Lung (tissue), 12 donors: ENCODE results near the gene SNHG17. TPM values are rescaled to one million over a fixed set of nuclear protein-coding genes. Genes with fewer than 3 reads are reported as not detected.
"Not testable (repeated sequence)": the region's sequence is repeated elsewhere in the genome, so short reads cannot be mapped to it uniquely, and the experiment has no call there.

ENCODE experiments used
- ATAC-seq: fragments of 200-7000 bp; cut with Tn5 transposase; one replicate; pipeline ENCODE4 v1.9.1; 2020; ENCODE audit warnings: moderate number of reproducible peaks; ENCODE audit not compliant: insufficient read depth, low FRiP score
- DNase-seq, 3 donors: peaks; one replicate each; pipeline ENCODE4 v3.0.0-alpha.2; 2013 to 2017
- H3K27ac ChIP-seq, 2 donors: one replicate each; pipeline ENCODE4 v1.5.1; 2013; ENCODE audit warnings: mild to moderate bottlenecking in 2 of 2, moderate library complexity in 2 of 2, control low read depth in 1 of 2, inconsistent platforms in 1 of 2, low read depth in 1 of 2, low read length in 1 of 2
- H3K27me3 ChIP-seq, 3 donors: one replicate each; pipeline ENCODE4 v1.5.1; 2013; ENCODE audit warnings: low read length in 2 of 3; ENCODE audit not compliant: control insufficient read depth in 3 of 3, insufficient read depth in 3 of 3
- H3K36me3 ChIP-seq, 4 donors: one replicate each; pipeline ENCODE4 v1.5.1; 2013; ENCODE audit warnings: low read length in 4 of 4, mild to moderate bottlenecking in 1 of 4, moderate library complexity in 1 of 4; ENCODE audit not compliant: control insufficient read depth in 4 of 4, insufficient read depth in 4 of 4
- H3K4me1 ChIP-seq, 5 donors: one replicate each; pipeline ENCODE4 v1.5.1; 2013; ENCODE audit warnings: low read length in 5 of 5, mild to moderate bottlenecking in 2 of 5, moderate library complexity in 1 of 5; ENCODE audit not compliant: control insufficient read depth in 5 of 5, insufficient read depth in 5 of 5
- H3K4me3 ChIP-seq: one replicate; pipeline ENCODE4 v1.5.1; 2013; ENCODE audit warnings: mild to moderate bottlenecking, control low read depth, moderate library complexity
- H3K9ac ChIP-seq, 2 donors: one replicate each; pipeline ENCODE4 v1.5.1; 2013; ENCODE audit warnings: low read length in 2 of 2, control low read depth in 1 of 2; ENCODE audit not compliant: insufficient read depth in 1 of 2
- H3K9me3 ChIP-seq, 4 donors: one replicate each; pipeline ENCODE4 v1.5.1; 2013; ENCODE audit warnings: low read length in 3 of 4, mild to moderate bottlenecking in 1 of 4, moderate library complexity in 1 of 4; ENCODE audit not compliant: control insufficient read depth in 4 of 4, insufficient read depth in 3 of 4
- CTCF ChIP-seq: IDR thresholded peaks from 2 replicates; pipeline ENCODE4 v1.5.1; 2012; ENCODE audit warnings: mild to moderate bottlenecking; ENCODE audit errors: control extremely low read depth, extremely low read depth
- WGBS, 2 donors: extraction: QIAGEN DNeasy Blood & Tissue Kit; methylation state at CpG; one replicate each; pipeline ENCODE4 v1.1.7; 2013; 5-methylcytosine and 5-hydroxymethylcytosine counted together
- polyA plus RNA-seq, 2 donors: library from polyadenylated mRNA; stranded (reverse); fragments of 200-250 nt; gene quantifications; one replicate each; pipeline ENCODE4 v1.2.1, GENCODE V29; 2013
- total RNA-seq, 2 donors: library from RNA; depleted of rRNA in 1 of 2; stranded (reverse); fragments of >200 nt in 1 of 2; gene quantifications; one replicate each; pipeline ENCODE4 v1.2.1, GENCODE V29; 2014 to 2021
- donor health status: control.
- donor health status: control.
- donor health status: Bipolar disorder and iron deficiency.
- donor health status: healthy.
- donor health status: DM: yes; HTN: yes; CAD: no.

SNHG17 gene
- total and polyA plus RNA-seq, 4 donors: 11.9 to 52.4 (median 34.0) TPM

GRCh38 chr20:38471245-38471644 is 36.1 kb upstream of the SNHG17 start:
- DNase-seq: no peak
- Histone ChIP-seq H3K36me3 (no peaks in the 10 kb centered on the region), H3K4me3 (no peak overlapping the region), H3K27me3 (no peaks in the 10 kb centered on the region), H3K4me1 (peaks cover 4 to 15% (median 5%) of the 10 kb centered on the region in 5 donors), H3K9me3 (no peaks in the 10 kb centered on the region), H3K9ac (no peak overlapping the region), H3K27ac (peak overlapping the region in 1 of 2 donors; percentile 12)
- WGBS, 2 donors: 56 to 71% methylated on average over 1 of the region's 1 CpG
- no peak for ATAC-seq
- TF ChIP-seq CTCF: no peak

- 80 to 93% methylated on average over 3 of the region's 3 CpGs for WGBS, 2 donors
- no peak for TF ChIP-seq CTCF
- H3K27ac ChIP-seq: no peak overlapping the region
- no peak overlapping the region for H3K4me3 ChIP-seq
- ATAC-seq: no peak
- no peak overlapping the region for H3K9ac ChIP-seq
- H3K27me3 ChIP-seq: no peaks in the 10 kb centered on the region
- no peak for DNase-seq
- H3K36me3 ChIP-seq: no peaks in the 10 kb centered on the region
- peaks cover 0 to 1% (median 0%) of the 10 kb centered on the region in 4 donors for H3K9me3 ChIP-seq
- no peaks in the 10 kb centered on the region for H3K4me1 ChIP-seq
Measured at GRCh38 chr20:38466983-38467382, 31.9 kb upstream of the SNHG17 start.

- H3K9ac ChIP-seq: no peak overlapping the region
- H3K4me1 ChIP-seq: no peaks in the 10 kb centered on the region
- no peak overlapping the region for H3K27ac ChIP-seq
- 72 to 76% methylated on average over 2 of the region's 2 CpGs for WGBS, 2 donors
- no peaks in the 10 kb centered on the region for H3K36me3 ChIP-seq
- peaks cover 0 to 1% (median 0%) of the 10 kb centered on the region in 4 donors for H3K9me3 ChIP-seq
- no peak for TF ChIP-seq CTCF
- no peak for DNase-seq
- no peak for ATAC-seq
- no peak overlapping the region for H3K4me3 ChIP-seq
- H3K27me3 ChIP-seq: no peaks in the 10 kb centered on the region
Measured at GRCh38 chr20:38466171-38466570, 31.0 kb upstream of the SNHG17 start.

GRCh38 chr20:38461569-38461968 is 26.4 kb upstream of the SNHG17 start:
- not testable (repeated sequence) for H3K9me3 ChIP-seq, DNase-seq, H3K9ac ChIP-seq, ATAC-seq, H3K4me3 ChIP-seq, H3K27ac ChIP-seq, H3K36me3 ChIP-seq, H3K27me3 ChIP-seq, H3K4me1 ChIP-seq
- WGBS, 2 donors: 88 to 93% methylated on average over 14 to 30 of the region's 30 CpGs

- H3K27me3 ChIP-seq, H3K27ac ChIP-seq, ATAC-seq, H3K9me3 ChIP-seq, H3K4me1 ChIP-seq, H3K4me3 ChIP-seq, DNase-seq, H3K36me3 ChIP-seq, H3K9ac ChIP-seq: not testable (repeated sequence)
- 93 to 94% methylated on average over 10 to 26 of the region's 33 CpGs for WGBS, 2 donors
Measured at GRCh38 chr20:38461167-38461566, 26.0 kb upstream of the SNHG17 start.

GRCh38 chr20:38460631-38461030 is 25.5 kb upstream of the SNHG17 start:
- H3K9ac ChIP-seq, DNase-seq, H3K4me1 ChIP-seq, ATAC-seq, H3K4me3 ChIP-seq, H3K36me3 ChIP-seq, H3K27ac ChIP-seq, H3K27me3 ChIP-seq, H3K9me3 ChIP-seq: not testable (repeated sequence)
- WGBS, 2 donors: 25% methylated on average over 1 of the region's 2 CpGs; no CpG with 5 or more reads in 1 of the 2 donors
